Measurements from ENCODE around the gene SLITRK3.
"Not testable (repeated sequence)": the region's sequence is repeated elsewhere in the genome, so short reads cannot be mapped to it uniquely, and the experiment has no call there.

SLITRK3 gene

GRCh38 chr3:165144271-165144670, 51.9 kb downstream of the SLITRK3 start:
- no peaks in the 10 kb centered on the region for H3K36me3 ChIP-seq (ENCODE audit: low read length)
- H3K79me2 ChIP-seq (ENCODE audit: insufficient read depth, low read length), result no peaks in the 10 kb centered on the region
- no peak overlapping the region for H3K4me3 ChIP-seq (ENCODE audit: insufficient read depth, low read length, poor library complexity, severe bottlenecking)
- no peaks in the 10 kb centered on the region for H3F3A ChIP-seq (ENCODE audit: insufficient read depth)
- H3K9me3 ChIP-seq (ENCODE audit: insufficient read depth, low read length), result no peaks in the 10 kb centered on the region
- H3K27ac ChIP-seq (ENCODE audit: low read depth, low read length), result no peak overlapping the region
- no peak for TF ChIP-seq EZH2phosphoT487 (conservative IDR thresholded peaks at IDR 0.05; ENCODE audit: low read length)
- no peak for TF ChIP-seq CTCF (IDR thresholded peaks at IDR 0.05; ENCODE audit: insufficient read depth, low read length, poor library complexity, severe bottlenecking)
- H3K27me3 ChIP-seq (ENCODE audit: low read length), result no peaks in the 10 kb centered on the region
- H3K9me2 ChIP-seq (replicated peaks; ENCODE audit: insufficient read depth, low read length), result no peaks in the 10 kb centered on the region
- no peak overlapping the region for H3K9ac ChIP-seq (ENCODE audit: low read length)
- no peak overlapping the region for H3K4me2 ChIP-seq (ENCODE audit: low read depth, low read length, poor library complexity, severe bottlenecking)
- peak overlapping the region; percentile 78 for H2AFZ ChIP-seq (ENCODE audit: low read depth, low read length, severe bottlenecking)
- no peaks in the 10 kb centered on the region for H4K20me1 ChIP-seq (ENCODE audit: low read depth, low read length)

DNA sequence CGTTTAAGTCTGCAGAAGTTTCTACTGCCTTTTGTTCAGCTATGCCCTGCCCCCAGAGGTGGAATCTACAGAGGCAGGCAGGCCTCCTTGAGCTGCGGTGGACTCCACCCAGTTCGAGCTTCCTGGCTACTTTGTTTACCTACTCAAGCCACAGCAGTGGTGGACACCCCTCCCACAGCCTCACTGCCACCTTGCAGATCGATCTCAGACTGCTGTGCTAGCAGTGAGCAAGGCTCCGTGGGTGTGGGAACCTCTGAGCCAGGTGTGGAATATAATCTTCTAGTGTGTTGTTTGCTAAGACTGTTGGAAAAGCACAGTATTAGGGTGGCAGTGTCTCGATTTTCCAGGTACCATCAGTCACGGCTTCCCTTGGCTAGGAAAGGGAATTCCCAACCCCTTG, 56.3 kb downstream of the SLITRK3 start:
- H4K20me1 ChIP-seq (ENCODE audit: low read depth, low read length); H3K27me3 ChIP-seq (ENCODE audit: low read length); H3K9me2 ChIP-seq (replicated peaks; ENCODE audit: insufficient read depth, low read length); H3K4me2 ChIP-seq (ENCODE audit: low read depth, low read length, poor library complexity, severe bottlenecking); H3K36me3 ChIP-seq (ENCODE audit: low read length); H3K9me3 ChIP-seq (ENCODE audit: insufficient read depth, low read length); H3F3A ChIP-seq (ENCODE audit: insufficient read depth); H3K4me3 ChIP-seq (ENCODE audit: insufficient read depth, low read length, poor library complexity, severe bottlenecking); H3K79me2 ChIP-seq (ENCODE audit: insufficient read depth, low read length); H3K27ac ChIP-seq (ENCODE audit: low read depth, low read length); H2AFZ ChIP-seq (ENCODE audit: low read depth, low read length, severe bottlenecking); H3K9ac ChIP-seq (ENCODE audit: low read length): not testable (repeated sequence)
